SU-DHL-6 (cell line): Measurements from ENCODE around the gene AMMECR1L.

Experiments used
- CTCF ChIP-seq: fragments of 200-600 bp; sonication (generic); IDR thresholded peaks from one replicate; pipeline ENCODE4 v1.5.1; 2017; ENCODE audit warnings: antibody characterized with exemption, mild to moderate bottlenecking, low read length, moderate library complexity; ENCODE audit not compliant: insufficient read depth, poor library complexity, severe bottlenecking
- EZH2phosphoT487 ChIP-seq: fragments of 200-600 bp; sonication (generic), shearing (Covaris generic); conservative IDR thresholded peaks from 2 replicates; pipeline ENCODE4 v1.6.1; 2018; ENCODE audit warnings: mild to moderate bottlenecking, antibody characterized with exemption, low read length, moderate library complexity, mixed read lengths

DNA sequence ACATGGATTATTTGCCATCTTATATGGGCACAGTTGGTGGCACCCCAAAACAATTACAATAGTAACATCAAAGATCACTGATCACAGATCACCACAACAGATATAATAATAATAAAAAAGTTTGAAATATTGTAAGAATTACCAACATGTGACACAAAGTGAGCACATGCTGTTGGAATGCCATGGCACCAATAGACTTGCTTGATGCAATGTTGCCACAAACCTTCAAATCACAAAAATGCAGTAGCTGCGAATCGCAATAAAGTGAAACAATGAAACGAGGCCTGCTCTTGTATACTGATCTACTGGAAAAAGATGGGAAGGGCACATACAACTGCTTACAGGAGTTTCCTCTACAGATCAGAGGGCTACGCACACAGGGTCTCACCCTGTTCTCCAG, 32.2 kb upstream of the AMMECR1L start:
- TF ChIP-seq CTCF (no peak), EZH2phosphoT487 (no peak)
